ENCODE measurements around the gene NRAS. TPM values are rescaled to one million over a fixed set of nuclear protein-coding genes. Genes with fewer than 3 reads are reported as not detected.

NRAS gene
- total RNA-seq, 1 experiment from 2014 or later = 53.5 TPM

- TF ChIP-seq PRDM15 (CRISPR knock-in tag; IDR thresholded peaks at IDR 0.05) = no peak
- no peak for TF ChIP-seq AFF4 (CRISPR knock-in tag; IDR thresholded peaks at IDR 0.05; ENCODE audit: borderline replicate concordance)
- TF ChIP-seq ETV6 (CRISPR knock-in tag; IDR thresholded peaks at IDR 0.05) = no peak
- no peak for TF ChIP-seq FOXJ3 (CRISPR knock-in tag; IDR thresholded peaks at IDR 0.05; ENCODE audit: borderline replicate concordance)
- no peak for TF ChIP-seq ZBTB43 (CRISPR knock-in tag; IDR thresholded peaks at IDR 0.05)
- TF ChIP-seq HMGA2 (CRISPR knock-in tag; IDR thresholded peaks at IDR 0.05) = no peak
- TF ChIP-seq NFYB (CRISPR knock-in tag; conservative IDR thresholded peaks at IDR 0.05; ENCODE audit: low read depth) = no peak
- no peak for TF ChIP-seq ATF1 (CRISPR knock-in tag; IDR thresholded peaks at IDR 0.05)
- TF ChIP-seq ZNF423 (CRISPR knock-in tag; IDR thresholded peaks at IDR 0.05) = no peak
- TF ChIP-seq ZNF232 (CRISPR knock-in tag; IDR thresholded peaks at IDR 0.05) = no peak
- no peak for TF ChIP-seq ZNF281 (CRISPR knock-in tag; IDR thresholded peaks at IDR 0.05)
- no peak for TF ChIP-seq ZNF317 (CRISPR knock-in tag; IDR thresholded peaks at IDR 0.05; ENCODE audit: borderline replicate concordance, low read depth)
- no peak for TF ChIP-seq USF1 (CRISPR knock-in tag; IDR thresholded peaks at IDR 0.05)
- TF ChIP-seq NR3C1 (CRISPR knock-in tag; conservative IDR thresholded peaks at IDR 0.05; ENCODE audit: low read depth) = no peak
Measured at GRCh38 chr1:114677691-114678090, 38.9 kb downstream of the NRAS start (continued).

- peaks cover 37% of the 10 kb centered on the region for H3K27me3 Mint-ChIP-seq (ENCODE audit: low read depth)
- CTCF ChIA-PET = no interaction called here
- DNase-seq (ENCODE audit: low spot score) = no peak
- POLR2A ChIA-PET = no interaction called here
- ATAC-seq = no peak
- H3K9me3 Mint-ChIP-seq = no peaks in the 10 kb centered on the region
- H3K4me1 Mint-ChIP-seq = no peaks in the 10 kb centered on the region
- H3K36me3 Mint-ChIP-seq = no peaks in the 10 kb centered on the region
- H3K27ac Mint-ChIP-seq = no peak overlapping the region
- H3K4me3 Mint-ChIP-seq = no peak overlapping the region
- no peak for TF ChIP-seq HMGXB4 (CRISPR knock-in tag; IDR thresholded peaks at IDR 0.05)
- TF ChIP-seq IRF2 (CRISPR knock-in tag; IDR thresholded peaks at IDR 0.05; ENCODE audit: borderline replicate concordance, low read depth) = no peak
- no peak for TF ChIP-seq ZSCAN18 (CRISPR knock-in tag; IDR thresholded peaks at IDR 0.05)
- TF ChIP-seq AFF4 (CRISPR knock-in tag; IDR thresholded peaks at IDR 0.05; ENCODE audit: borderline replicate concordance) = no peak
Measured at GRCh38 chr1:114676115-114676514, 40.5 kb downstream of the NRAS start.
